Activated CD4-positive, alpha-beta memory T cell treated with anti-CD3 and anti-CD28 coated beads, Interleukin-2, amount 10 ng/mL, durations not matched to agents 7 days and 5 days (primary cell): ENCODE results near the gene DMAC2L. TPM values are rescaled to one million over a fixed set of nuclear protein-coding genes. Genes with fewer than 3 reads are reported as not detected.
"Not testable (repeated sequence)": the region's sequence is repeated elsewhere in the genome, so short reads cannot be mapped to it uniquely, and the experiment has no call there.

ENCODE experiments used
- CTCF ChIA-PET: fragments of 350-600 bp; sonication (Branson Sonifier 250); formaldehyde crosslinking; loops from one replicate; lab custom pipeline; 2021; ENCODE audit warnings: antibody characterized with exemption, inconsistent platforms; lab: Charles Lee
- POLR2A ChIA-PET: fragments of 350-600 bp; sonication (Branson Sonifier 250); formaldehyde crosslinking; loops from one replicate; lab custom pipeline; 2021; ENCODE audit warnings: antibody characterized with exemption; lab: Charles Lee
- DNase-seq: peaks from one replicate; pipeline ENCODE4 v3.0.0-alpha.2; 2020
- H3K27ac Mint-ChIP-seq: one replicate; pipeline ENCODE4 v1.8.0; 2021; ENCODE audit warnings: mild to moderate bottlenecking, mixed read lengths
- H3K27me3 Mint-ChIP-seq: one replicate; pipeline ENCODE4 v1.8.0; 2021; ENCODE audit warnings: mixed read lengths
- H3K36me3 Mint-ChIP-seq: one replicate; pipeline ENCODE4 v1.8.0; 2021; ENCODE audit warnings: low read depth, mixed read lengths
- H3K4me1 Mint-ChIP-seq: one replicate; pipeline ENCODE4 v1.8.0; 2021; ENCODE audit warnings: mixed read lengths
- H3K4me3 Mint-ChIP-seq: one replicate; pipeline ENCODE4 v1.8.0; 2021; ENCODE audit warnings: mild to moderate bottlenecking, mixed read lengths
- H3K9me3 Mint-ChIP-seq: one replicate; pipeline ENCODE4 v1.8.0; 2021; ENCODE audit warnings: mixed read lengths
- total RNA-seq, 2 experiments: library from RNA; stranded (reverse); gene quantifications; one replicate each; pipeline ENCODE4 v1.2.3, GENCODE V29; 2021

The DMAC2L gene
- total RNA-seq, 2 experiments from 2014 or later, result 12.2 to 12.6 TPM

- Mint-ChIP-seq H3K4me3 (peak overlapping the region; percentile 23), H3K9me3 (peaks cover 3% of the 10 kb centered on the region), H3K4me1 (peaks cover 32% of the 10 kb centered on the region), H3K36me3 (peaks cover 21% of the 10 kb centered on the region), H3K27me3 (no peaks in the 10 kb centered on the region), H3K27ac (no peak overlapping the region)
- ChIA-PET CTCF (interaction anchor here (1.0 to 3.1 kb wide), 4 partner anchors 11 to 458 kb away, joined by 3 to 40 read pairs (median 6); partner anchors contain the start of gene NEMF), POLR2A (interaction anchor here (1.0 to 3.2 kb wide), 2 partner anchors 27 to 53 kb away, joined by 3 to 32 read pairs; no protein-coding TSS in a partner anchor)
- DNase-seq, result no peak
These were observed 1.7 kb upstream of the DMAC2L start for GRCh38 chr14:50310445-50310844.

- Mint-ChIP-seq H3K27me3 (no peaks in the 10 kb centered on the region), H3K4me1 (peaks cover 35% of the 10 kb centered on the region), H3K4me3 (peak overlapping the region; percentile 95), H3K9me3 (peaks cover 3% of the 10 kb centered on the region), H3K36me3 (peaks cover 23% of the 10 kb centered on the region), H3K27ac (peak overlapping the region; percentile 84)
- DNase-seq, result no peak
- ChIA-PET POLR2A (interaction anchor here (0.5 to 3.2 kb wide), 19 partner anchors 10 to 725 kb away, joined by 3 to 32 read pairs (median 5); partner anchors contain the start of genes CDKL1, DNAAF2, LRR1 and MAP4K5), CTCF (interaction anchor here (0.6 to 3.1 kb wide), 13 partner anchors 8 to 691 kb away, joined by 3 to 40 read pairs (median 4); partner anchors contain the start of genes MGAT2, NEMF, RPL36AL and SOS2)
These were observed 670 bp upstream of the DMAC2L start for GRCh38 chr14:50311337-50311971.

- DNase-seq, result no peak
- Mint-ChIP-seq H3K27ac (peak overlapping the region; percentile 81), H3K4me1 (peaks cover 35% of the 10 kb centered on the region), H3K27me3 (no peaks in the 10 kb centered on the region), H3K36me3 (peaks cover 22% of the 10 kb centered on the region), H3K4me3 (peak overlapping the region; percentile 95), H3K9me3 (peaks cover 3% of the 10 kb centered on the region)
- ChIA-PET POLR2A (interaction anchor here (0.7 to 3.2 kb wide), 19 partner anchors 8 to 727 kb away, joined by 3 to 32 read pairs (median 6); partner anchors contain the start of genes ARF6, CDKL1, DNAAF2 and MAP4K5), CTCF (interaction anchor here (0.6 to 3.1 kb wide), 10 partner anchors 9 to 680 kb away, joined by 3 to 40 read pairs (median 4); partner anchors contain the start of gene MAP4K5)
These were observed 570 bp downstream of the DMAC2L start for GRCh38 chr14:50312734-50313054.

- H3K4me3 Mint-ChIP-seq, POLR2A ChIA-PET, H3K9me3 Mint-ChIP-seq, H3K27ac Mint-ChIP-seq, H3K27me3 Mint-ChIP-seq, CTCF ChIA-PET, DNase-seq: not testable (repeated sequence)
- H3K36me3 Mint-ChIP-seq, result peaks cover 19% of the 10 kb centered on the region
- H3K4me1 Mint-ChIP-seq, result peaks cover 37% of the 10 kb centered on the region
These were observed 2.0 kb downstream of the DMAC2L start for GRCh38 chr14:50314098-50314497.

GRCh38 chr14:50318031-50318626 is 6.0 kb downstream of the DMAC2L start:
- Mint-ChIP-seq H3K27ac (no peak overlapping the region), H3K4me1 (peaks cover 29% of the 10 kb centered on the region), H3K27me3 (no peaks in the 10 kb centered on the region), H3K4me3 (no peak overlapping the region), H3K36me3 (peaks cover 13% of the 10 kb centered on the region), H3K9me3 (peaks cover 3% of the 10 kb centered on the region)
- ChIA-PET POLR2A (interaction anchor here (1.0 to 1.5 kb wide), 2 partner anchors 211 to 214 kb away, joined by 4 read pairs; partner anchors contain the start of gene MAP4K5), CTCF (interaction anchor here (1.0 to 1.1 kb wide), 3 partner anchors 212 to 541 kb away, joined by 3 read pairs; no protein-coding TSS in a partner anchor)
- no peak for DNase-seq

GRCh38 chr14:50319293-50319692 is 7.2 kb downstream of the DMAC2L start:
- ChIA-PET POLR2A (no interaction called here), CTCF (no interaction called here)
- peaks cover under 1% of the 10 kb centered on the region for H3K9me3 Mint-ChIP-seq
- H3K27me3 Mint-ChIP-seq, result no peaks in the 10 kb centered on the region
- peaks cover 11% of the 10 kb centered on the region for H3K36me3 Mint-ChIP-seq
- no peak overlapping the region for H3K4me3 Mint-ChIP-seq
- H3K27ac Mint-ChIP-seq, result no peak overlapping the region
- H3K4me1 Mint-ChIP-seq, result peaks cover 22% of the 10 kb centered on the region
- DNase-seq, result no peak

GRCh38 chr14:50319721-50320120 is 7.6 kb downstream of the DMAC2L start:
- Mint-ChIP-seq H3K36me3 (peaks cover 12% of the 10 kb centered on the region), H3K4me3 (no peak overlapping the region), H3K27ac (no peak overlapping the region), H3K27me3 (no peaks in the 10 kb centered on the region), H3K9me3 (no peaks in the 10 kb centered on the region), H3K4me1 (peaks cover 21% of the 10 kb centered on the region)
- CTCF ChIA-PET, result interaction anchor here (1.2 to 3.1 kb wide), 6 partner anchors 8 to 468 kb away, joined by 3 to 40 read pairs (median 16); partner anchors contain the start of genes DMAC2L, L2HGDH and MAP4K5
- POLR2A ChIA-PET, result interaction anchor here (1.4 to 2.1 kb wide), 3 partner anchors 31 to 77 kb away, joined by 3 to 14 read pairs (median 8); partner anchors contain the start of gene CDKL1
- DNase-seq, result no peak

GRCh38 chr14:50320283-50320682 is 8.2 kb downstream of the DMAC2L start:
- no peak for DNase-seq
- Mint-ChIP-seq H3K36me3 (peaks cover 15% of the 10 kb centered on the region), H3K9me3 (no peaks in the 10 kb centered on the region), H3K4me1 (peaks cover 21% of the 10 kb centered on the region), H3K27ac (no peak overlapping the region), H3K4me3 (no peak overlapping the region), H3K27me3 (no peaks in the 10 kb centered on the region)
- CTCF ChIA-PET, result interaction anchor here (0.6 to 3.1 kb wide), 34 partner anchors 8 to 686 kb away, joined by 3 to 40 read pairs (median 4); partner anchors contain the start of genes CDKL1, DMAC2L, DNAAF2 and L2HGDH
- POLR2A ChIA-PET, result interaction anchor here (0.8 to 2.1 kb wide), 10 partner anchors 8 to 458 kb away, joined by 3 to 19 read pairs (median 6); partner anchors contain the start of genes CDKL1, DMAC2L, L2HGDH and MAP4K5

GRCh38 chr14:50321009-50321660 is 9.0 kb downstream of the DMAC2L start:
- DNase-seq, result peak; percentile 74
- no peak overlapping the region for H3K4me3 Mint-ChIP-seq
- POLR2A ChIA-PET, result interaction anchor here (0.8 to 2.1 kb wide), 13 partner anchors 9 to 459 kb away, joined by 3 to 19 read pairs (median 5); partner anchors contain the start of genes CDKL1, DMAC2L, L2HGDH and MAP4K5

GRCh38 chr14:50331596-50331995 is 19.5 kb downstream of the DMAC2L start:
- Mint-ChIP-seq H3K9me3 (no peaks in the 10 kb centered on the region), H3K4me3 (no peak overlapping the region), H3K4me1 (peaks cover 8% of the 10 kb centered on the region), H3K27ac (no peak overlapping the region), H3K36me3 (peaks cover 15% of the 10 kb centered on the region), H3K27me3 (no peaks in the 10 kb centered on the region)
- POLR2A ChIA-PET, result interaction anchor here (1.1 kb wide), 1 partner anchor 11 kb away, joined by 3 read pairs; no protein-coding TSS in a partner anchor
- CTCF ChIA-PET, result interaction anchor here (0.7 to 1.2 kb wide), 2 partner anchors 10 to 806 kb away, joined by 3 read pairs; no protein-coding TSS in a partner anchor
- no peak for DNase-seq

More at GRCh38 chr14:50321009-50321660, 9.0 kb downstream of the DMAC2L start:
- Mint-ChIP-seq H3K27me3 (no peaks in the 10 kb centered on the region), H3K36me3 (peaks cover 13% of the 10 kb centered on the region), H3K4me1 (peaks cover 20% of the 10 kb centered on the region), H3K27ac (no peak overlapping the region), H3K9me3 (no peaks in the 10 kb centered on the region)
- CTCF ChIA-PET, result interaction anchor here (0.6 to 3.1 kb wide), 40 partner anchors 8 to 700 kb away, joined by 3 to 40 read pairs (median 4); partner anchors contain the start of genes CDKL1, DMAC2L, DNAAF2 and L2HGDH

GRCh38 chr14:50333014-50333509 is 20.9 kb downstream of the DMAC2L start:
- H3K36me3 Mint-ChIP-seq, result peaks cover 15% of the 10 kb centered on the region
- H3K4me1 Mint-ChIP-seq, result peaks cover 8% of the 10 kb centered on the region
- H3K27me3 Mint-ChIP-seq, result no peaks in the 10 kb centered on the region
- CTCF ChIA-PET, result interaction anchor here (1.2 kb wide), 1 partner anchor 12 kb away, joined by 4 read pairs; no protein-coding TSS in a partner anchor
- H3K9me3 Mint-ChIP-seq, result no peaks in the 10 kb centered on the region
- no peak overlapping the region for H3K27ac Mint-ChIP-seq
- H3K4me3 Mint-ChIP-seq, result no peak overlapping the region
- DNase-seq, result no peak
- POLR2A ChIA-PET, result interaction anchor here (1.0 kb wide), 1 partner anchor 30 kb away, joined by 3 read pairs; no protein-coding TSS in a partner anchor
